GM23338 (cell line): ENCODE data around the gene HES4. TPM values are rescaled to one million over a fixed set of nuclear protein-coding genes. Genes with fewer than 3 reads are reported as not detected.

Experiments used
- ATAC-seq: fragments of 200-7000 bp; cut with Tn5 transposase; 3 replicates; pipeline ENCODE4 v1.9.1; 2020
- DNase-seq: peaks from one replicate; pipeline ENCODE4 v3.0.0-alpha.2; 2015; ENCODE audit warnings: low spot score
- H2AFZ ChIP-seq: fragments of 200-600 bp; sonication (generic); 2 replicates; pipeline ENCODE4 v1.8.0; 2016; ENCODE audit warnings: antibody characterized with exemption, mild to moderate bottlenecking, moderate library complexity
- H3F3A ChIP-seq: fragments of 200-600 bp; sonication (generic); replicated peaks from 2 replicates; pipeline ENCODE4 v1.8.0; 2017; ENCODE audit warnings: antibody characterized with exemption, mixed run types, low read depth
- H3K27ac ChIP-seq: fragments of 200-600 bp; sonication (generic); 2 replicates; pipeline ENCODE4 v1.6.1; 2016; ENCODE audit warnings: low read depth
- H3K27me3 ChIP-seq: fragments of 200-600 bp; sonication (generic); 2 replicates; pipeline ENCODE4 v1.8.0; 2016; ENCODE audit warnings: mild to moderate bottlenecking, mixed run types, moderate library complexity; ENCODE audit not compliant: insufficient read depth
- H3K36me3 ChIP-seq: fragments of 200-600 bp; sonication (generic); 2 replicates; pipeline ENCODE4 v1.8.0; 2016; ENCODE audit warnings: mild to moderate bottlenecking; ENCODE audit not compliant: insufficient read depth
- H3K4me1 ChIP-seq: fragments of 200-600 bp; sonication (generic); 2 replicates; pipeline ENCODE4 v1.8.0; 2016; ENCODE audit warnings: mild to moderate bottlenecking, moderate library complexity; ENCODE audit not compliant: insufficient read depth
- H3K4me2 ChIP-seq: fragments of 200-600 bp; sonication (generic); 2 replicates; pipeline ENCODE4 v1.7.1; 2017; ENCODE audit warnings: mixed run types
- H3K4me3 ChIP-seq: fragments of 200-600 bp; sonication (generic); 2 replicates; pipeline ENCODE4 v1.6.1; 2016; ENCODE audit warnings: mixed run types
- H3K79me2 ChIP-seq: fragments of 200-600 bp; sonication (generic); replicated peaks from 2 replicates; pipeline ENCODE4 v1.8.0; 2017; ENCODE audit warnings: mild to moderate bottlenecking; ENCODE audit not compliant: insufficient read depth
- H3K9me2 ChIP-seq: fragments of 200-600 bp; sonication (generic); 2 replicates; pipeline ENCODE4 v1.8.0; 2017; ENCODE audit not compliant: insufficient read depth
- H4K20me1 ChIP-seq: fragments of 200-600 bp; sonication (generic); replicated peaks from 2 replicates; pipeline ENCODE4 v1.8.0; 2017; ENCODE audit warnings: mild to moderate bottlenecking; ENCODE audit not compliant: insufficient read depth
- H3K27ac Mint-ChIP-seq: 2 replicates; pipeline ENCODE4 v1.8.0; 2020; ENCODE audit warnings: inconsistent platforms, mild to moderate bottlenecking, moderate library complexity, mixed read lengths
- H3K27me3 Mint-ChIP-seq: 3 replicates; pipeline ENCODE4 v1.8.0; 2022; ENCODE audit warnings: low read depth, mild to moderate bottlenecking, moderate library complexity, mixed read lengths, inconsistent platforms; ENCODE audit not compliant: insufficient read depth, poor library complexity
- H3K36me3 Mint-ChIP-seq: 3 replicates; pipeline ENCODE4 v1.8.0; 2021; ENCODE audit warnings: low read depth, mild to moderate bottlenecking, inconsistent platforms, moderate library complexity, mixed read lengths
- H3K4me1 Mint-ChIP-seq: 3 replicates; pipeline ENCODE4 v1.8.0; 2020; ENCODE audit warnings: mild to moderate bottlenecking, inconsistent platforms, mixed read lengths
- H3K4me3 Mint-ChIP-seq: 3 replicates; pipeline ENCODE4 v1.8.0; 2021; ENCODE audit warnings: moderate library complexity, mild to moderate bottlenecking, inconsistent platforms, mixed read lengths
- H3K9me3 Mint-ChIP-seq: 3 replicates; pipeline ENCODE4 v1.8.0; 2020; ENCODE audit warnings: moderate library complexity, mild to moderate bottlenecking, inconsistent platforms, mixed read lengths
- CREB1 ChIP-seq: fragments of 250-450 bp; sonication (Bioruptor Pico); IDR thresholded peaks from 2 replicates; pipeline ENCODE4 v1.5.0; 2020; ENCODE audit warnings: low read depth, mild to moderate bottlenecking, moderate library complexity
- EZH2 ChIP-seq: fragments of 200-600 bp; sonication (generic); IDR thresholded peaks from one replicate; pipeline ENCODE4 v1.8.0; 2017; ENCODE audit warnings: antibody characterized with exemption, mild to moderate bottlenecking, low read depth; ENCODE audit not compliant: unreplicated experiment
- EZH2phosphoT487 ChIP-seq: fragments of 200-600 bp; sonication (generic); IDR thresholded peaks from one replicate; pipeline ENCODE4 v1.8.1; 2018; ENCODE audit warnings: antibody characterized with exemption; ENCODE audit not compliant: unreplicated experiment
- JUNB ChIP-seq: IDR thresholded peaks from one replicate; pipeline ENCODE4 v1.6.1; 2016; ENCODE audit warnings: antibody characterized with exemption; ENCODE audit not compliant: unreplicated experiment
- NANOG ChIP-seq: IDR thresholded peaks from 2 replicates; pipeline ENCODE4 v1.6.1; 2016; ENCODE audit warnings: antibody characterized with exemption, borderline replicate concordance
- STAT1 ChIP-seq: IDR thresholded peaks from one replicate; pipeline ENCODE4 v1.6.1; 2016; ENCODE audit warnings: antibody characterized with exemption; ENCODE audit not compliant: unreplicated experiment
- ZNF114 ChIP-seq: fragments of 250-450 bp; sonication (Bioruptor Pico); IDR thresholded peaks from 2 replicates; pipeline ENCODE4 v1.5.0; 2020; ENCODE audit warnings: mild to moderate bottlenecking, moderate library complexity
- ZNF331 ChIP-seq: fragments of 250-450 bp; sonication (Bioruptor Pico); IDR thresholded peaks from 2 replicates; pipeline ENCODE4 v1.5.0; 2020; ENCODE audit warnings: low read depth, mild to moderate bottlenecking, moderate library complexity
- polyA plus RNA-seq: library from polyadenylated mRNA; unstranded; fragments of >200 nt; fragmentation: Nextera tagmentation; extraction: Ambion mirVana; gene quantifications from 2 replicates; pipeline ENCODE4 v1.2.1, GENCODE V29; 2016
- total RNA-seq: library from RNA; depleted of rRNA; stranded (reverse); fragments of >200 nt; shearing (Covaris generic); gene quantifications from 2 replicates; pipeline ENCODE4 v1.2.3, GENCODE V29; 2014
- TF ChIP-seq, protein P1 (sequence below): IDR thresholded peaks from one replicate; pipeline ENCODE4 v1.6.1; 2018; ENCODE audit warnings: antibody characterized with exemption; ENCODE audit not compliant: unreplicated experiment
- TF ChIP-seq, protein P2 (sequence below): fragments of 250-450 bp; sonication (Bioruptor Pico); IDR thresholded peaks from 2 replicates; pipeline ENCODE4 v1.5.0; 2020; ENCODE audit warnings: mild to moderate bottlenecking, moderate library complexity
- TF ChIP-seq, protein P3 (sequence below): IDR thresholded peaks from 2 replicates; pipeline ENCODE4 v1.6.1; 2016; ENCODE audit warnings: antibody characterized with exemption

HES4 gene
- total and polyA plus RNA-seq, 2 experiments from 2014 or later: 2.3 to 6.7 TPM

DNA sequence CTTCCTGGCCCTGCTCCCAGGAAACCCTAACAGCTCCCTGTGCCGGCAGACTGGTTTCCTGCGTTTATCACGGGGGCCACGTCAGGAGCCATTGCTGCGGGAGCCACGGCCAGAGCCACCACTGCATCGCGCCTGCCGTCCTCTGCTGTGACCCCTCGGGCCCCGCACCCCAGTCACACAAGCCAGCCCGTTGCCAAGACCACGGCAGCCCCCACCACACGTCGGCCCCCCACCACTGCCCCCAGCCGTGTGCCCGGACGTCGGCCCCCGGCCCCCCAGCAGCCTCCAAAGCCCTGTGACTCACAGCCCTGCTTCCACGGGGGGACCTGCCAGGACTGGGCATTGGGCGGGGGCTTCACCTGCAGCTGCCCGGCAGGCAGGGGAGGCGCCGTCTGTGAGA lies 48.1 kb upstream of the HES4 start (continued):
- TF ChIP-seq, protein P1, sequence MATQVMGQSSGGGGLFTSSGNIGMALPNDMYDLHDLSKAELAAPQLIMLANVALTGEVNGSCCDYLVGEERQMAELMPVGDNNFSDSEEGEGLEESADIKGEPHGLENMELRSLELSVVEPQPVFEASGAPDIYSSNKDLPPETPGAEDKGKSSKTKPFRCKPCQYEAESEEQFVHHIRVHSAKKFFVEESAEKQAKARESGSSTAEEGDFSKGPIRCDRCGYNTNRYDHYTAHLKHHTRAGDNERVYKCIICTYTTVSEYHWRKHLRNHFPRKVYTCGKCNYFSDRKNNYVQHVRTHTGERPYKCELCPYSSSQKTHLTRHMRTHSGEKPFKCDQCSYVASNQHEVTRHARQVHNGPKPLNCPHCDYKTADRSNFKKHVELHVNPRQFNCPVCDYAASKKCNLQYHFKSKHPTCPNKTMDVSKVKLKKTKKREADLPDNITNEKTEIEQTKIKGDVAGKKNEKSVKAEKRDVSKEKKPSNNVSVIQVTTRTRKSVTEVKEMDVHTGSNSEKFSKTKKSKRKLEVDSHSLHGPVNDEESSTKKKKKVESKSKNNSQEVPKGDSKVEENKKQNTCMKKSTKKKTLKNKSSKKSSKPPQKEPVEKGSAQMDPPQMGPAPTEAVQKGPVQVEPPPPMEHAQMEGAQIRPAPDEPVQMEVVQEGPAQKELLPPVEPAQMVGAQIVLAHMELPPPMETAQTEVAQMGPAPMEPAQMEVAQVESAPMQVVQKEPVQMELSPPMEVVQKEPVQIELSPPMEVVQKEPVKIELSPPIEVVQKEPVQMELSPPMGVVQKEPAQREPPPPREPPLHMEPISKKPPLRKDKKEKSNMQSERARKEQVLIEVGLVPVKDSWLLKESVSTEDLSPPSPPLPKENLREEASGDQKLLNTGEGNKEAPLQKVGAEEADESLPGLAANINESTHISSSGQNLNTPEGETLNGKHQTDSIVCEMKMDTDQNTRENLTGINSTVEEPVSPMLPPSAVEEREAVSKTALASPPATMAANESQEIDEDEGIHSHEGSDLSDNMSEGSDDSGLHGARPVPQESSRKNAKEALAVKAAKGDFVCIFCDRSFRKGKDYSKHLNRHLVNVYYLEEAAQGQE: no peak
- TF ChIP-seq CREB1: no peak
- no peak for TF ChIP-seq ZNF331 (CRISPR knock-in tag)
- TF ChIP-seq JUNB: no peak

- no peak overlapping the region for H2AFZ ChIP-seq
- no peaks in the 10 kb centered on the region for H3K27me3 ChIP-seq
- H3K79me2 ChIP-seq: no peaks in the 10 kb centered on the region
- Mint-ChIP-seq H3K27me3 (peaks cover 10% of the 10 kb centered on the region), H3K4me1 (no peaks in the 10 kb centered on the region), H3K27ac (no peak overlapping the region), H3K9me3 (peaks cover 2% of the 10 kb centered on the region; the same call in 1 of the 3 replicates), H3K36me3 (peaks cover 25% of the 10 kb centered on the region), H3K4me3 (no peak overlapping the region)
- H3K27ac ChIP-seq: no peak overlapping the region
- H4K20me1 ChIP-seq: peaks cover 4% of the 10 kb centered on the region; the same call in 1 of the 2 replicates
- no peak for DNase-seq
- H3K4me2 ChIP-seq: no peak overlapping the region
- H3K9me2 ChIP-seq: no peaks in the 10 kb centered on the region
- no peak for ATAC-seq
- no peaks in the 10 kb centered on the region for H3K4me1 ChIP-seq
- no peak overlapping the region for H3K4me3 ChIP-seq
- H3K36me3 ChIP-seq: peaks cover 4% of the 10 kb centered on the region; the same call in 1 of the 2 replicates
- H3F3A ChIP-seq: 0 out of 2 replicates have a peak, but pooled peaks cover 9% of the 10 kb centered on the region
- TF ChIP-seq, protein P1: no peak
- TF ChIP-seq NANOG (no peak), EZH2phosphoT487 (no peak), STAT1 (no peak), EZH2 (no peak), ZNF331 (CRISPR knock-in tag) (no peak), ZNF114 (CRISPR knock-in tag) (no peak), JUNB (no peak)
- TF ChIP-seq, protein P2, sequence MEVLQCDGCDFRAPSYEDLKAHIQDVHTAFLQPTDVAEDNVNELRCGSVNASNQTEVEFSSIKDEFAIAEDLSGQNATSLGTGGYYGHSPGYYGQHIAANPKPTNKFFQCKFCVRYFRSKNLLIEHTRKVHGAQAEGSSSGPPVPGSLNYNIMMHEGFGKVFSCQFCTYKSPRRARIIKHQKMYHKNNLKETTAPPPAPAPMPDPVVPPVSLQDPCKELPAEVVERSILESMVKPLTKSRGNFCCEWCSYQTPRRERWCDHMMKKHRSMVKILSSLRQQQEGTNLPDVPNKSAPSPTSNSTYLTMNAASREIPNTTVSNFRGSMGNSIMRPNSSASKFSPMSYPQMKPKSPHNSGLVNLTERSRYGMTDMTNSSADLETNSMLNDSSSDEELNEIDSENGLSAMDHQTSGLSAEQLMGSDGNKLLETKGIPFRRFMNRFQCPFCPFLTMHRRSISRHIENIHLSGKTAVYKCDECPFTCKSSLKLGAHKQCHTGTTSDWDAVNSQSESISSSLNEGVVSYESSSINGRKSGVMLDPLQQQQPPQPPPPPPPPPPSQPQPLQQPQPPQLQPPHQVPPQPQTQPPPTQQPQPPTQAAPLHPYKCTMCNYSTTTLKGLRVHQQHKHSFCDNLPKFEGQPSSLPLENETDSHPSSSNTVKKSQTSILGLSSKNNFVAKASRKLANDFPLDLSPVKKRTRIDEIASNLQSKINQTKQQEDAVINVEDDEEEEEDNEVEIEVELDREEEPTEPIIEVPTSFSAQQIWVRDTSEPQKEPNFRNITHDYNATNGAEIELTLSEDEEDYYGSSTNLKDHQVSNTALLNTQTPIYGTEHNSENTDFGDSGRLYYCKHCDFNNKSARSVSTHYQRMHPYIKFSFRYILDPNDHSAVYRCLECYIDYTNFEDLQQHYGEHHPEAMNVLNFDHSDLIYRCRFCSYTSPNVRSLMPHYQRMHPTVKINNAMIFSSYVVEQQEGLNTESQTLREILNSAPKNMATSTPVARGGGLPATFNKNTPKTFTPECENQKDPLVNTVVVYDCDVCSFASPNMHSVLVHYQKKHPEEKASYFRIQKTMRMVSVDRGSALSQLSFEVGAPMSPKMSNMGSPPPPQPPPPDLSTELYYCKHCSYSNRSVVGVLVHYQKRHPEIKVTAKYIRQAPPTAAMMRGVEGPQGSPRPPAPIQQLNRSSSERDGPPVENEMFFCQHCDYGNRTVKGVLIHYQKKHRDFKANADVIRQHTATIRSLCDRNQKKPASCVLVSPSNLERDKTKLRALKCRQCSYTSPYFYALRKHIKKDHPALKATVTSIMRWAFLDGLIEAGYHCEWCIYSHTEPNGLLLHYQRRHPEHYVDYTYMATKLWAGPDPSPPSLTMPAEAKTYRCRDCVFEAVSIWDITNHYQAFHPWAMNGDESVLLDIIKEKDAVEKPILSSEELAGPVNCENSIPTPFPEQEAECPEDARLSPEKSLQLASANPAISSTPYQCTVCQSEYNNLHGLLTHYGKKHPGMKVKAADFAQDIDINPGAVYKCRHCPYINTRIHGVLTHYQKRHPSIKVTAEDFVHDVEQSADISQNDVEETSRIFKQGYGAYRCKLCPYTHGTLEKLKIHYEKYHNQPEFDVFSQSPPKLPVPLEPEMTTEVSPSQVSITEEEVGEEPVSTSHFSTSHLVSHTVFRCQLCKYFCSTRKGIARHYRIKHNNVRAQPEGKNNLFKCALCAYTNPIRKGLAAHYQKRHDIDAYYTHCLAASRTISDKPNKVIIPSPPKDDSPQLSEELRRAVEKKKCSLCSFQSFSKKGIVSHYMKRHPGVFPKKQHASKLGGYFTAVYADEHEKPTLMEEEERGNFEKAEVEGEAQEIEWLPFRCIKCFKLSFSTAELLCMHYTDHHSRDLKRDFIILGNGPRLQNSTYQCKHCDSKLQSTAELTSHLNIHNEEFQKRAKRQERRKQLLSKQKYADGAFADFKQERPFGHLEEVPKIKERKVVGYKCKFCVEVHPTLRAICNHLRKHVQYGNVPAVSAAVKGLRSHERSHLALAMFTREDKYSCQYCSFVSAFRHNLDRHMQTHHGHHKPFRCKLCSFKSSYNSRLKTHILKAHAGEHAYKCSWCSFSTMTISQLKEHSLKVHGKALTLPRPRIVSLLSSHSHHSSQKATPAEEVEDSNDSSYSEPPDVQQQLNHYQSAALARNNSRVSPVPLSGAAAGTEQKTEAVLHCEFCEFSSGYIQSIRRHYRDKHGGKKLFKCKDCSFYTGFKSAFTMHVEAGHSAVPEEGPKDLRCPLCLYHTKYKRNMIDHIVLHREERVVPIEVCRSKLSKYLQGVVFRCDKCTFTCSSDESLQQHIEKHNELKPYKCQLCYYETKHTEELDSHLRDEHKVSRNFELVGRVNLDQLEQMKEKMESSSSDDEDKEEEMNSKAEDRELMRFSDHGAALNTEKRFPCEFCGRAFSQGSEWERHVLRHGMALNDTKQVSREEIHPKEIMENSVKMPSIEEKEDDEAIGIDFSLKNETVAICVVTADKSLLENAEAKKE (CRISPR knock-in tag): no peak
- TF ChIP-seq, protein P3, sequence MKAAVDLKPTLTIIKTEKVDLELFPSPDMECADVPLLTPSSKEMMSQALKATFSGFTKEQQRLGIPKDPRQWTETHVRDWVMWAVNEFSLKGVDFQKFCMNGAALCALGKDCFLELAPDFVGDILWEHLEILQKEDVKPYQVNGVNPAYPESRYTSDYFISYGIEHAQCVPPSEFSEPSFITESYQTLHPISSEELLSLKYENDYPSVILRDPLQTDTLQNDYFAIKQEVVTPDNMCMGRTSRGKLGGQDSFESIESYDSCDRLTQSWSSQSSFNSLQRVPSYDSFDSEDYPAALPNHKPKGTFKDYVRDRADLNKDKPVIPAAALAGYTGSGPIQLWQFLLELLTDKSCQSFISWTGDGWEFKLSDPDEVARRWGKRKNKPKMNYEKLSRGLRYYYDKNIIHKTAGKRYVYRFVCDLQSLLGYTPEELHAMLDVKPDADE: no peak
Measured at GRCh38 chr1:1047407-1047806, 47.5 kb upstream of the HES4 start.
